Keratinocyte (primary cell): ENCODE measurements around the gene F7. TPM values are rescaled to one million over a fixed set of nuclear protein-coding genes. Genes with fewer than 3 reads are reported as not detected.

Experiments used
- DNase-seq: peaks from one replicate; pipeline ENCODE4 v3.0.0-alpha.2; 2011; ENCODE audit warnings: low read depth, missing footprints, low spot score
- FAIRE-seq: peaks from 2 replicates; lab custom pipeline; 2011; peaks lifted over from hg19 to GRCh38; lab: Jason Lieb, UNC
- H2AFZ ChIP-seq: 2 replicates; pipeline ENCODE4 v1.6.0; 2012; ENCODE audit warnings: low read length, control low read depth, inconsistent platforms; ENCODE audit not compliant: control insufficient read depth
- H3K27ac ChIP-seq: 2 replicates; pipeline ENCODE4 v1.5.1; 2011; ENCODE audit warnings: low read length; ENCODE audit not compliant: control insufficient read depth, insufficient read depth
- H3K27me3 ChIP-seq: 3 replicates; pipeline ENCODE4 v1.6.0; 2011; ENCODE audit warnings: low read length; ENCODE audit not compliant: control insufficient read depth, insufficient read depth; ENCODE audit errors: extremely low read depth
- H3K36me3 ChIP-seq, 2 experiments: 2 replicates in 1 of 2; 3 replicates in 1 of 2; pipeline ENCODE4 v1.5.1; 2011; ENCODE audit warnings: low read length in 2 of 2, mild to moderate bottlenecking in 1 of 2; ENCODE audit not compliant: control insufficient read depth in 2 of 2, insufficient read depth in 2 of 2; ENCODE audit errors: extremely low read depth in 1 of 2
- H3K4me1 ChIP-seq: 3 replicates; pipeline ENCODE4 v1.5.1; 2011; ENCODE audit warnings: low read length; ENCODE audit not compliant: control insufficient read depth, insufficient read depth; ENCODE audit errors: extremely low read depth
- H3K4me2 ChIP-seq: 3 replicates; pipeline ENCODE4 v1.6.0; 2011; ENCODE audit warnings: low read depth, low read length; ENCODE audit not compliant: control insufficient read depth, insufficient read depth; ENCODE audit errors: extremely low read depth
- H3K4me3 ChIP-seq, 3 experiments: fragments of 200-600 bp in 1 of 3; sonication (generic) in 1 of 3; 2 replicates in 2 of 3; 3 replicates in 1 of 3; pipeline ENCODE4 v1.5.1; 2011 to 2016; ENCODE audit warnings: low read length in 3 of 3, mild to moderate bottlenecking in 3 of 3, control low read depth in 2 of 3, inconsistent platforms in 1 of 3, low read depth in 1 of 3, mixed read lengths in 1 of 3, mixed run types in 1 of 3, moderate library complexity in 1 of 3; ENCODE audit not compliant: control insufficient read depth in 2 of 3, insufficient read depth in 2 of 3; ENCODE audit errors: extremely low read depth in 1 of 3
- H3K79me2 ChIP-seq: 2 replicates; pipeline ENCODE4 v1.6.0; 2012; ENCODE audit warnings: low read length; ENCODE audit not compliant: control insufficient read depth, insufficient read depth
- H3K9ac ChIP-seq: 3 replicates; pipeline ENCODE4 v1.6.0; 2011; ENCODE audit warnings: low read length; ENCODE audit not compliant: control insufficient read depth, insufficient read depth; ENCODE audit errors: extremely low read depth
- H3K9me1 ChIP-seq: 3 replicates; pipeline ENCODE4 v1.6.0; 2011; ENCODE audit warnings: low read length; ENCODE audit not compliant: control insufficient read depth, insufficient read depth; ENCODE audit errors: extremely low read depth
- H3K9me3 ChIP-seq: 2 replicates; pipeline ENCODE4 v1.5.1; 2012; ENCODE audit warnings: low read depth, low read length; ENCODE audit not compliant: control insufficient read depth
- H4K20me1 ChIP-seq: 3 replicates; pipeline ENCODE4 v1.6.0; 2011; ENCODE audit warnings: low read length; ENCODE audit not compliant: control insufficient read depth, insufficient read depth; ENCODE audit errors: extremely low read depth
- EZH2 ChIP-seq: IDR thresholded peaks from one replicate; pipeline ENCODE4 v1.6.1; 2012; ENCODE audit warnings: inconsistent platforms, mild to moderate bottlenecking, low read length, moderate library complexity
- dilution Hi-C: fragments of 300-500 bp; cut with MboI; formaldehyde crosslinking; loops from one replicate; pipeline ENCODE4 v1.7.0; 2020; ENCODE audit warnings: low sequenced_read_pairs; ENCODE audit not compliant: extremely low pct_ligation_motif_present
- polyA plus RNA-seq, 5 experiments: library from polyadenylated mRNA; depleted of rRNA in 3 of 5; stranded (reverse) in 3 of 5; stranded (forward) in 1 of 5; unstranded in 1 of 5; fragments of >200 nt; gene quantifications; 1 replicate in 1 of 5; 2 replicates in 3 of 5; 3 replicates in 1 of 5; pipeline versions ENCODE4 v1.2.1 to v1.2.3, GENCODE V29; 2011 to 2012; ENCODE audit warnings: missing spikeins in 2 of 5, low read depth in 1 of 5, low replicate concordance in 1 of 5
- TF ChIP-seq, protein P1 (sequence below), 3 experiments: IDR thresholded peaks in 1 of 3; conservative IDR thresholded peaks in 1 of 3; optimal IDR thresholded peaks in 1 of 3; 2 replicates in 2 of 3; 3 replicates in 1 of 3; pipeline versions ENCODE3 to v1.5.1; 2011; ENCODE audit warnings: low read length in 3 of 3, mild to moderate bottlenecking in 3 of 3, moderate library complexity in 2 of 3, control low read depth in 1 of 3, inconsistent platforms in 1 of 3; ENCODE audit not compliant: insufficient read depth in 2 of 3; ENCODE audit errors: extremely low read depth in 1 of 3

Gene F7
- polyA plus RNA-seq, 1 donor (not counting 4 experiments of a cell fraction or from before 2014, with no cell fraction given) = not detected

DNA sequence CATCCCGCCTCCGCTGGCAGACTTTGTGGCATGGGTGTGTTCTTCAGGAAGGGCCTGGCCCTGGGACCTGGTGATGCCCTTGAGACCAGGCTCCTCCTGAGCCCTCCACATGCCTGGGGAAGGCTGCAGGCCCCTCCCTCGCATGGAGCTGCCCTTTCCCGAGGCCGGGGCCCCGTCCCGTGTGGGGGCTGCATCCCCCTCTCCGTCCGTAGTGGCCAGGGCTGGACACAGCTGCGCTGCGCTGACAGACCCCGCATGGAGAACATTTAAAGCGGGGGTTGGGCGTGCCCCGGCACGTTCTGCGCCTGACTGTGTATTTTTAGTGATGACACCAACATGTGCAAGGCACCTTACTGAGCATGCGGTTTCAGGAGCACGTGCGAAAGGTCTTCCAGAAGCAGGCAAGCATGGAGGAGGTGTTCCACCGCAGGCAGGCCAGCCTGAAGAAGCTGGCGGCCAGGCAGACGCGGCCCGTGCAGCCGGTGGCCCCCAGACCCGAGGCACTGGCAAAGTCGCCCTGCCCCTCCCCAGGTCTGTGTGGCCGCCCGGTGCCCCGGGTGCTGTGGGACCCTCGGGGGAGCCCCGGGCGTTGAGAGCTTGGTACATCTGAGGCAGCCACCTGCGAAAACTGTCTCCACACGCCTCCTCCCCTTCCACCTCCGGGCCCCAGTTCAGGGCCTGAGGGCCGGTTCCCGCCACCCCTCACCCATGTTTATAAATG, 28.8 kb upstream of the F7 start:
- H3K4me2 ChIP-seq = no peak overlapping the region
- FAIRE-seq = no peak
- no peak overlapping the region for H3K27ac ChIP-seq
- no peak for DNase-seq
- no peaks in the 10 kb centered on the region for H3K79me2 ChIP-seq
- no peaks in the 10 kb centered on the region for H3K36me3 ChIP-seq
- TF ChIP-seq EZH2 = no peak
- TF ChIP-seq, protein P1, sequence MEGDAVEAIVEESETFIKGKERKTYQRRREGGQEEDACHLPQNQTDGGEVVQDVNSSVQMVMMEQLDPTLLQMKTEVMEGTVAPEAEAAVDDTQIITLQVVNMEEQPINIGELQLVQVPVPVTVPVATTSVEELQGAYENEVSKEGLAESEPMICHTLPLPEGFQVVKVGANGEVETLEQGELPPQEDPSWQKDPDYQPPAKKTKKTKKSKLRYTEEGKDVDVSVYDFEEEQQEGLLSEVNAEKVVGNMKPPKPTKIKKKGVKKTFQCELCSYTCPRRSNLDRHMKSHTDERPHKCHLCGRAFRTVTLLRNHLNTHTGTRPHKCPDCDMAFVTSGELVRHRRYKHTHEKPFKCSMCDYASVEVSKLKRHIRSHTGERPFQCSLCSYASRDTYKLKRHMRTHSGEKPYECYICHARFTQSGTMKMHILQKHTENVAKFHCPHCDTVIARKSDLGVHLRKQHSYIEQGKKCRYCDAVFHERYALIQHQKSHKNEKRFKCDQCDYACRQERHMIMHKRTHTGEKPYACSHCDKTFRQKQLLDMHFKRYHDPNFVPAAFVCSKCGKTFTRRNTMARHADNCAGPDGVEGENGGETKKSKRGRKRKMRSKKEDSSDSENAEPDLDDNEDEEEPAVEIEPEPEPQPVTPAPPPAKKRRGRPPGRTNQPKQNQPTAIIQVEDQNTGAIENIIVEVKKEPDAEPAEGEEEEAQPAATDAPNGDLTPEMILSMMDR (optimal IDR thresholded peaks at IDR 0.05 in 1 of 3, IDR thresholded peaks at IDR 0.05 in 1 of 3, conservative IDR thresholded peaks at IDR 0.05 in 1 of 3; ENCODE audit: extremely low read depth in 1 of 3, insufficient read depth in 2 of 3, low read length in 3 of 3) = no peak
- no peak overlapping the region for H3K9ac ChIP-seq
- H4K20me1 ChIP-seq = no peaks in the 10 kb centered on the region
- H3K9me3 ChIP-seq = no peaks in the 10 kb centered on the region
- no peaks in the 10 kb centered on the region for H3K27me3 ChIP-seq
- no peak overlapping the region for H2AFZ ChIP-seq
- dilution Hi-C loops = no loop called here
- H3K4me3 ChIP-seq = no peak overlapping the region
- no peaks in the 10 kb centered on the region for H3K9me1 ChIP-seq
- H3K4me1 ChIP-seq = no peaks in the 10 kb centered on the region

DNA sequence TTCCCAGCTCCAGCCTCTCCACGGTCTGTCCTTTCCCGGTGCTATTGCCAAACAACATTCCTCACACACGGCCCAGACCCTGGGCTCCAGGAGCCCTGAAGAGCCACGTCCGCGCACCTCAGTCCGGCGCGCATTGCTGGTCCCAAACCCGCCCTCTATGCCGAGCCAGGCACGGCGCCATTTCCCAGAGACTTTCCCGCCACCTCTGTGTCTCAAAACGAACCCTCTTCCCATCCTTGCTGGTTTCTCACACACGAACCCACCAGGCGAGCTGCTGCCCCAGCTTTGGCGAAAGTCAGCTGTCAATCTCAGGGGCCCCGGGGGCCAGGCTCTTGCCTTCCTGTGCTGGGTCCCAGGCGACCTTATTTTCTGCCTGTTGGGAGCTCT, 28.0 kb upstream of the F7 start:
- no peaks in the 10 kb centered on the region for H3K4me1 ChIP-seq
- no peaks in the 10 kb centered on the region for H3K9me3 ChIP-seq
- H4K20me1 ChIP-seq = no peaks in the 10 kb centered on the region
- dilution Hi-C loops = no loop called here
- DNase-seq (no peak), FAIRE-seq (no peak)
- no peak overlapping the region for H3K4me2 ChIP-seq
- no peaks in the 10 kb centered on the region for H3K9me1 ChIP-seq
- no peak overlapping the region for H2AFZ ChIP-seq
- TF ChIP-seq, protein P1 (optimal IDR thresholded peaks at IDR 0.05 in 1 of 3, IDR thresholded peaks at IDR 0.05 in 1 of 3, conservative IDR thresholded peaks at IDR 0.05 in 1 of 3; ENCODE audit: extremely low read depth in 1 of 3, insufficient read depth in 2 of 3, low read length in 3 of 3) = no peak
- TF ChIP-seq EZH2 = no peak
- no peaks in the 10 kb centered on the region for H3K36me3 ChIP-seq
- H3K27me3 ChIP-seq = no peaks in the 10 kb centered on the region
- no peak overlapping the region for H3K27ac ChIP-seq
- H3K79me2 ChIP-seq = no peaks in the 10 kb centered on the region
- H3K9ac ChIP-seq = no peak overlapping the region
- H3K4me3 ChIP-seq = no peak overlapping the region
